ENCODE measurements around the gene EML6.

- TF ChIP-seq CTCF (IDR thresholded peaks at IDR 0.05; ENCODE audit: low read depth, low read length), result no peak
- TF ChIP-seq EZH2phosphoT487 (IDR thresholded peaks at IDR 0.05; ENCODE audit: low read depth), result no peak
Measured at GRCh38 chr2:54864096-54864495, 140.6 kb downstream of the EML6 start.
